CD14-positive monocyte (primary cell): ENCODE data around the gene CYTH1. TPM values are rescaled to one million over a fixed set of nuclear protein-coding genes. Genes with fewer than 3 reads are reported as not detected.

Source experiments
- DNase-seq, 3 donors: peaks; one replicate each; pipeline ENCODE4 v3.0.0-alpha.2; 2011 to 2022
- H2AFZ ChIP-seq: 2 replicates; pipeline ENCODE4 v1.6.0; 2012; ENCODE audit warnings: mild to moderate bottlenecking, low read depth, low read length, inconsistent platforms; ENCODE audit not compliant: insufficient read depth, poor library complexity, severe bottlenecking
- H3K27ac ChIP-seq, 2 donors: 1 replicate in 1 of 2; 2 replicates in 1 of 2; pipeline ENCODE4 v1.5.1; 2012 to 2013; ENCODE audit warnings: low read length in 2 of 2, control low read depth in 1 of 2, inconsistent platforms in 1 of 2, low read depth in 1 of 2, mild to moderate bottlenecking in 1 of 2
- H3K27me3 ChIP-seq, 2 donors: one replicate each; pipeline versions ENCODE4 v1.6.0 to v1.6.1; 2011 to 2013; ENCODE audit warnings: low read length in 2 of 2; ENCODE audit not compliant: control insufficient read depth in 2 of 2, insufficient read depth in 2 of 2
- H3K36me3 ChIP-seq, 2 donors: replicated peaks in 1 of 2; 1 replicate in 1 of 2; 2 replicates in 1 of 2; pipeline versions ENCODE4 v1.5.1 to v1.6.1; 2012 to 2013; ENCODE audit warnings: low read length in 2 of 2, control low read depth in 1 of 2, inconsistent platforms in 1 of 2, mild to moderate bottlenecking in 1 of 2; ENCODE audit not compliant: insufficient read depth in 2 of 2, control insufficient read depth in 1 of 2
- H3K4me1 ChIP-seq, 2 donors: 1 replicate in 1 of 2; 2 replicates in 1 of 2; pipeline versions ENCODE4 v1.5.1 to v1.6.1; 2012 to 2013; ENCODE audit warnings: low read length in 2 of 2, control low read depth in 1 of 2, inconsistent platforms in 1 of 2, mild to moderate bottlenecking in 1 of 2, moderate library complexity in 1 of 2; ENCODE audit not compliant: insufficient read depth in 2 of 2, control insufficient read depth in 1 of 2
- H3K4me2 ChIP-seq: replicated peaks from 2 replicates; pipeline ENCODE3; 2012; ENCODE audit warnings: low read length, moderate library complexity, mild to moderate bottlenecking; ENCODE audit not compliant: poor library complexity, severe bottlenecking; ENCODE audit errors: extremely low read depth
- H3K4me3 ChIP-seq, 3 experiments: fragments of 200-600 bp in 1 of 3; sonication (generic) in 1 of 3; replicated peaks in 1 of 3; 1 replicate in 2 of 3; 2 replicates in 1 of 3; pipeline ENCODE4 v1.5.1; 2011 to 2013; ENCODE audit warnings: low read length in 3 of 3, mild to moderate bottlenecking in 3 of 3, control low read depth in 2 of 3, low read depth in 2 of 3, inconsistent platforms in 1 of 3, moderate library complexity in 1 of 3
- H3K79me2 ChIP-seq: 2 replicates; pipeline ENCODE4 v1.6.0; 2012; ENCODE audit warnings: mild to moderate bottlenecking, control low read depth, inconsistent platforms, low read length, moderate library complexity; ENCODE audit not compliant: insufficient read depth
- H3K9ac ChIP-seq: 2 replicates; pipeline ENCODE4 v1.6.0; 2017; ENCODE audit warnings: low read length, mild to moderate bottlenecking; ENCODE audit not compliant: insufficient read depth, poor library complexity, severe bottlenecking
- H3K9me3 ChIP-seq, 2 donors: replicated peaks in 1 of 2; 1 replicate in 1 of 2; 2 replicates in 1 of 2; pipeline versions ENCODE4 v1.5.1 to v1.6.1; 2012 to 2013; ENCODE audit warnings: low read length in 2 of 2, control low read depth in 1 of 2; ENCODE audit not compliant: control insufficient read depth in 1 of 2, insufficient read depth in 1 of 2
- H4K20me1 ChIP-seq: 2 replicates; pipeline ENCODE4 v1.6.0; 2012; ENCODE audit warnings: mild to moderate bottlenecking, low read length, control low read depth, moderate library complexity; ENCODE audit not compliant: insufficient read depth
- H3K27ac Mint-ChIP-seq, 7 donors: one replicate each; pipeline ENCODE4 v1.8.0; 2020; ENCODE audit warnings: mild to moderate bottlenecking in 7 of 7, mixed read lengths in 7 of 7, moderate library complexity in 6 of 7, inconsistent platforms in 2 of 7
- H3K27me3 Mint-ChIP-seq, 3 donors: one replicate each; pipeline ENCODE4 v1.8.0; 2021 to 2022; ENCODE audit warnings: low read depth in 3 of 3, mild to moderate bottlenecking in 3 of 3, mixed read lengths in 3 of 3, moderate library complexity in 3 of 3, inconsistent platforms in 1 of 3
- H3K36me3 Mint-ChIP-seq, 2 donors: one replicate each; pipeline ENCODE4 v1.8.0; 2020; ENCODE audit warnings: mixed read lengths in 2 of 2, inconsistent platforms in 1 of 2, mild to moderate bottlenecking in 1 of 2
- H3K4me1 Mint-ChIP-seq: one replicate; pipeline ENCODE4 v1.8.0; 2020; ENCODE audit warnings: mild to moderate bottlenecking, mixed read lengths
- H3K4me3 Mint-ChIP-seq, 2 donors: one replicate each; pipeline ENCODE4 v1.8.0; 2020; ENCODE audit warnings: mild to moderate bottlenecking in 2 of 2, mixed read lengths in 2 of 2, moderate library complexity in 1 of 2
- H3K9me3 Mint-ChIP-seq, 7 donors: one replicate each; pipeline ENCODE4 v1.8.0; 2020 to 2022; ENCODE audit warnings: mixed read lengths in 7 of 7, mild to moderate bottlenecking in 6 of 7, moderate library complexity in 6 of 7, inconsistent platforms in 2 of 7
- whole genome bisulfite sequencing: methylation state at CpG from one replicate; pipeline ENCODE4 v1.1.5; 2013; ENCODE audit warnings: missing lambda C conversion rate; ENCODE audit not compliant: insufficient coverage; 5-methylcytosine and 5-hydroxymethylcytosine counted together
- intact Hi-C, 2 donors: fragments of 100-400 bp; cut with micrococcal nuclease; formaldehyde crosslinking; loops; one replicate each; pipeline versions ENCODE4 v1.15.0 to v1.15.1; 2023
- polyA plus RNA-seq, 3 donors: library from polyadenylated mRNA; depleted of rRNA in 1 of 3; unstranded in 2 of 3; stranded (reverse) in 1 of 3; fragments of 300-500 nt in 2 of 3; fragments of >200 nt in 1 of 3; fragmentation: Illumina TruSeq in 2 of 3; gene quantifications; 1 replicate in 2 of 3; 2 replicates in 1 of 3; pipeline ENCODE4 v1.2.3, GENCODE V29; 2012 to 2021
- TF ChIP-seq, protein P1 (sequence below): fragments of 200-600 bp; IDR thresholded peaks from one replicate; pipeline ENCODE4 v1.8.0; 2022; ENCODE audit warnings: antibody characterized with exemption, mild to moderate bottlenecking

Gene CYTH1
- polyA plus RNA-seq, 3 donors = 68.6 to 211 (median 80.9) TPM

DNA sequence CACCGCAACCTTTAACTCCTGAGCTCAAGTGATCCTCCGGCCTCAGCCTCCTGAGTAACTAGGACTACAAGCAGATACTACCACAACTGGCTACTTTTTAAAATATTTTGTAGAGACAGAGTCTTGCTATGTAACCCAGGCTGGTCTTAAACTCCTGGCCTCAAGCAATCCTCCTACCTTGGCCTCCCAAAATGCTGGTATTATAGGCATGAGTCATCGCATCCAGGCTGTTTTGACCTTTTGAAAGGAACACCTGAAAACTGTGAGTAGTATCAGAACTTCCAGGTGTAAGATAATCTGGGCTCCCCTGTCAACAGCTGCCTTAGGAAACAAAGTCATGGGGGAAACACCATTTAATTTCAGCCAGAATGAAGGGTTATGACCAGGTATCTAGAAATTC lies 77.5 kb downstream of the CYTH1 start:
- H3K79me2 ChIP-seq = peaks cover 48% of the 10 kb centered on the region
- H3K27ac ChIP-seq = peak overlapping the region in 1 of 2 donors; percentile 46

DNA sequence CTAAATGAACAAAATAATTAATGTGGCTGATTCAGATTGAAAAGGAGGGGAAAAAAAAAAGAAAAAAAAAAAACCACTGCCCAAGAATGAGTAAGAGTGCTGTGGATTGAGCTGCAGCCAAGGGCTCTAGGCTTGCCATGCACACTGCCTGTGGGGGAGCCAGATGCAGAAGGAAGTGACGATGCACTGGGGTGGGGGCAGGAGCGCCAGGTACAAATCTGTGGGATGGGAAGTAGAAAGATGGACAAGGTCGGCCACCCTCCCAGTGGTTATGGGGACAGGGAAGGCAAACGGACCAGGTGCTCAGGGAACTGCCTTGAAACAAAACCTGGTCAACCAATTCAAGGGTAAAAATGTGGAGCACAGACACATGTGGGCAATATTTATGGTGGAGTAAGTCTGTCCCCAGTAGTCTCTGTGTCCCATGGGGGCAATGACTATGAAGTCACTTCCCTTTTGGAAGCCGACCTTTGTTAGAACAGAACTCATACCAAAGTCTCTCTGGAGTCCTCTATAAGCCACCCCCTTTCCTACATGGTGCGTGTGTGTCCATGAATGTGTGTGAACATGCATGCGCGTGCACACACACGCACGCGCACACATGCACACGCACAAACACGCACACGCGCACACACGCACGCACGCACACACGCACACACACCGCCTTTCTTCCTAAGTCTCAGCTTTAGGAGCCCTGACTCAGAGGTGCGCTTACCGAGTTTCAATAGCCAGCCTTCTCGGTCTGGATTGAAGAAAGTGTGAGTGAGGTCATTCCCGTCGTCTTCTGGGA lies 84.3 kb downstream of the CYTH1 start:
- Histone ChIP-seq H3K36me3 (peaks cover 98 to 100% of the 10 kb centered on the region in 2 donors), H3K27ac (peak overlapping the region in 1 of 2 donors; percentile 42), H4K20me1 (peaks cover 96% of the 10 kb centered on the region), H3K4me1 (no peaks in the 10 kb centered on the region), H3K27me3 (no peaks in the 10 kb centered on the region), H3K4me2 (no peak overlapping the region), H3K9ac (no peak overlapping the region), H3K4me3 (no peak overlapping the region), H2AFZ (no peak overlapping the region), H3K9me3 (no peaks in the 10 kb centered on the region), H3K79me2 (no peaks in the 10 kb centered on the region)
- TF ChIP-seq, protein P1, sequence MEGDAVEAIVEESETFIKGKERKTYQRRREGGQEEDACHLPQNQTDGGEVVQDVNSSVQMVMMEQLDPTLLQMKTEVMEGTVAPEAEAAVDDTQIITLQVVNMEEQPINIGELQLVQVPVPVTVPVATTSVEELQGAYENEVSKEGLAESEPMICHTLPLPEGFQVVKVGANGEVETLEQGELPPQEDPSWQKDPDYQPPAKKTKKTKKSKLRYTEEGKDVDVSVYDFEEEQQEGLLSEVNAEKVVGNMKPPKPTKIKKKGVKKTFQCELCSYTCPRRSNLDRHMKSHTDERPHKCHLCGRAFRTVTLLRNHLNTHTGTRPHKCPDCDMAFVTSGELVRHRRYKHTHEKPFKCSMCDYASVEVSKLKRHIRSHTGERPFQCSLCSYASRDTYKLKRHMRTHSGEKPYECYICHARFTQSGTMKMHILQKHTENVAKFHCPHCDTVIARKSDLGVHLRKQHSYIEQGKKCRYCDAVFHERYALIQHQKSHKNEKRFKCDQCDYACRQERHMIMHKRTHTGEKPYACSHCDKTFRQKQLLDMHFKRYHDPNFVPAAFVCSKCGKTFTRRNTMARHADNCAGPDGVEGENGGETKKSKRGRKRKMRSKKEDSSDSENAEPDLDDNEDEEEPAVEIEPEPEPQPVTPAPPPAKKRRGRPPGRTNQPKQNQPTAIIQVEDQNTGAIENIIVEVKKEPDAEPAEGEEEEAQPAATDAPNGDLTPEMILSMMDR = no peak
- H3K9me3 Mint-ChIP-seq = no peaks in the 10 kb centered on the region
- H3K4me3 Mint-ChIP-seq = no peak overlapping the region
- 63% methylated on average over 7 of the region's 25 CpGs for WGBS
- DNase-seq = no peak
- H3K4me1 Mint-ChIP-seq = peaks cover 3% of the 10 kb centered on the region
- peaks cover 94 to 100% of the 10 kb centered on the region in 2 donors for H3K36me3 Mint-ChIP-seq
- intact Hi-C loops = no loop called here
- peaks cover 0 to 1% (median 0%) of the 10 kb centered on the region in 3 donors for H3K27me3 Mint-ChIP-seq
- H3K27ac Mint-ChIP-seq = peak overlapping the region in 6 of 7 donors; percentile 16 to 83 (median 52)

More for the DNA sequence above, 77.5 kb downstream of the CYTH1 start:
- peaks cover 89 to 96% of the 10 kb centered on the region in 2 donors for H3K36me3 Mint-ChIP-seq
- no peaks in the 10 kb centered on the region for H3K9me3 Mint-ChIP-seq
- peaks cover 97% of the 10 kb centered on the region for H4K20me1 ChIP-seq
- no peaks in the 10 kb centered on the region for H3K4me1 ChIP-seq
- H3K9ac ChIP-seq = no peak overlapping the region
- H3K4me3 ChIP-seq = no peak overlapping the region
- intact Hi-C loops = no loop called here
- no peak overlapping the region for H2AFZ ChIP-seq
- WGBS = no CpG with 5 or more reads among the region's 3 CpGs
- TF ChIP-seq, protein P1 = no peak
- H3K4me2 ChIP-seq = no peak overlapping the region
- H3K4me3 Mint-ChIP-seq = no peak overlapping the region
- H3K27ac Mint-ChIP-seq = no peak overlapping the region
- peaks cover 84 to 100% of the 10 kb centered on the region in 2 donors for H3K36me3 ChIP-seq
- no peaks in the 10 kb centered on the region for H3K27me3 Mint-ChIP-seq
- H3K27me3 ChIP-seq = no peaks in the 10 kb centered on the region
- peaks cover 7% of the 10 kb centered on the region for H3K4me1 Mint-ChIP-seq
- no peak for DNase-seq
- no peaks in the 10 kb centered on the region for H3K9me3 ChIP-seq
